DND-41 (cell line): ENCODE measurements around the gene MYG1.

Experiments used
- EZH2 ChIP-seq: IDR thresholded peaks from 3 replicates; pipeline ENCODE4 v1.6.1; 2012; ENCODE audit warnings: borderline replicate concordance, low read depth, mild to moderate bottlenecking, moderate library complexity, low read length, inconsistent platforms; ENCODE audit not compliant: severe bottlenecking
- TF ChIP-seq, protein P1 (sequence below): IDR thresholded peaks from 2 replicates; pipeline ENCODE4 v1.5.1; 2012; ENCODE audit warnings: borderline replicate concordance, low read length, moderate library complexity, mild to moderate bottlenecking; ENCODE audit not compliant: poor library complexity, severe bottlenecking; ENCODE audit errors: extremely low read depth

DNA sequence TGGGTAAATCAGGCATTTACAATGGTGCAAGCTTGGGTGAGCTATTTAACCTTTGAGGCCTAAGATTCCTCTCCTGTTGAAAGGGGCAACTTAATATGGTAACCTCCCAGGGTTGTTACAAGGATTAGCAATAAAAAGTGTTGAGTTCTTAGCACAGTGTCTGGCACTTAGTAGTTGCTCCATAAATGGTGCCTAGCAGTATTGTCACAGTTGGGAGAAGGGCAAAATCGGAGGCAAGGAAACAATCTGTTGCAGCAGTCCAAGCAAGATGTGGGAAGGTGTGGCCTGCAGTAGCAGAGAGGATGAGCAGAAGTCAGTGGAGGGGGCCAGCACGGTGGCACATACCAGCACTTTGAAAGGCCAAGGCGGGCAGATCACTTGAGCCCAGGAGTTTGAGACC lies 44.0 kb downstream of the MYG1 start:
- no peak for TF ChIP-seq EZH2
- TF ChIP-seq, protein P1, sequence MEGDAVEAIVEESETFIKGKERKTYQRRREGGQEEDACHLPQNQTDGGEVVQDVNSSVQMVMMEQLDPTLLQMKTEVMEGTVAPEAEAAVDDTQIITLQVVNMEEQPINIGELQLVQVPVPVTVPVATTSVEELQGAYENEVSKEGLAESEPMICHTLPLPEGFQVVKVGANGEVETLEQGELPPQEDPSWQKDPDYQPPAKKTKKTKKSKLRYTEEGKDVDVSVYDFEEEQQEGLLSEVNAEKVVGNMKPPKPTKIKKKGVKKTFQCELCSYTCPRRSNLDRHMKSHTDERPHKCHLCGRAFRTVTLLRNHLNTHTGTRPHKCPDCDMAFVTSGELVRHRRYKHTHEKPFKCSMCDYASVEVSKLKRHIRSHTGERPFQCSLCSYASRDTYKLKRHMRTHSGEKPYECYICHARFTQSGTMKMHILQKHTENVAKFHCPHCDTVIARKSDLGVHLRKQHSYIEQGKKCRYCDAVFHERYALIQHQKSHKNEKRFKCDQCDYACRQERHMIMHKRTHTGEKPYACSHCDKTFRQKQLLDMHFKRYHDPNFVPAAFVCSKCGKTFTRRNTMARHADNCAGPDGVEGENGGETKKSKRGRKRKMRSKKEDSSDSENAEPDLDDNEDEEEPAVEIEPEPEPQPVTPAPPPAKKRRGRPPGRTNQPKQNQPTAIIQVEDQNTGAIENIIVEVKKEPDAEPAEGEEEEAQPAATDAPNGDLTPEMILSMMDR, result no peak
